ENCODE results near the gene SLC2A10. TPM values are rescaled to one million over a fixed set of nuclear protein-coding genes. Genes with fewer than 3 reads are reported as not detected.

Gene SLC2A10
- total and polyA plus RNA-seq, 10 of the 15 experiments (the other 5 are each of a cell fraction or from before 2014, with no cell fraction given), result not detected

DNA sequence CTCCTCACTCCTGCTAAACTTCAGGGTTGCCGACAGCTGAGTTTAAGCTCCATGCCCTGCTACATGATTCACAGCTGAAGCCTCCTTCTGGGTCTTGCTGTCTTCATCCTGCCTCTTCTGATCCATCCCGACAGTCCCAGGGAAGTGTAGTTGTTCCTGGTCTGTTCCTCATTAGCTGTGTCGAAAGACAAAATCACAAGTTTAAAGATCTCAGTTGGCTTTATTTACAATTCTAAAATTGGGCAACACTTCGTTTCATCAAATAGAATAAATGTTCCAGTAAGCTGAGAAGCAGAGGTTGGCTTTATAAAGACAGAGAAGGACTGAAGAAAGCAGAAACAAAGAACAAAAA is 4.1 kb upstream of the SLC2A10 start (continued):
- TF ChIP-seq, protein P1, sequence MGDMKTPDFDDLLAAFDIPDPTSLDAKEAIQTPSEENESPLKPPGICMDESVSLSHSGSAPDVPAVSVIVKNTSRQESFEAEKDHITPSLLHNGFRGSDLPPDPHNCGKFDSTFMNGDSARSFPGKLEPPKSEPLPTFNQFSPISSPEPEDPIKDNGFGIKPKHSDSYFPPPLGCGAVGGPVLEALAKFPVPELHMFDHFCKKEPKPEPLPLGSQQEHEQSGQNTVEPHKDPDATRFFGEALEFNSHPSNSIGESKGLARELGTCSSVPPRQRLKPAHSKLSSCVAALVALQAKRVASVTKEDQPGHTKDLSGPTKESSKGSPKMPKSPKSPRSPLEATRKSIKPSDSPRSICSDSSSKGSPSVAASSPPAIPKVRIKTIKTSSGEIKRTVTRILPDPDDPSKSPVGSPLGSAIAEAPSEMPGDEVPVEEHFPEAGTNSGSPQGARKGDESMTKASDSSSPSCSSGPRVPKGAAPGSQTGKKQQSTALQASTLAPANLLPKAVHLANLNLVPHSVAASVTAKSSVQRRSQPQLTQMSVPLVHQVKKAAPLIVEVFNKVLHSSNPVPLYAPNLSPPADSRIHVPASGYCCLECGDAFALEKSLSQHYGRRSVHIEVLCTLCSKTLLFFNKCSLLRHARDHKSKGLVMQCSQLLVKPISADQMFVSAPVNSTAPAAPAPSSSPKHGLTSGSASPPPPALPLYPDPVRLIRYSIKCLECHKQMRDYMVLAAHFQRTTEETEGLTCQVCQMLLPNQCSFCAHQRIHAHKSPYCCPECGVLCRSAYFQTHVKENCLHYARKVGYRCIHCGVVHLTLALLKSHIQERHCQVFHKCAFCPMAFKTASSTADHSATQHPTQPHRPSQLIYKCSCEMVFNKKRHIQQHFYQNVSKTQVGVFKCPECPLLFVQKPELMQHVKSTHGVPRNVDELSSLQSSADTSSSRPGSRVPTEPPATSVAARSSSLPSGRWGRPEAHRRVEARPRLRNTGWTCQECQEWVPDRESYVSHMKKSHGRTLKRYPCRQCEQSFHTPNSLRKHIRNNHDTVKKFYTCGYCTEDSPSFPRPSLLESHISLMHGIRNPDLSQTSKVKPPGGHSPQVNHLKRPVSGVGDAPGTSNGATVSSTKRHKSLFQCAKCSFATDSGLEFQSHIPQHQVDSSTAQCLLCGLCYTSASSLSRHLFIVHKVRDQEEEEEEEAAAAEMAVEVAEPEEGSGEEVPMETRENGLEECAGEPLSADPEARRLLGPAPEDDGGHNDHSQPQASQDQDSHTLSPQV (IDR thresholded peaks at IDR 0.05), result no peak
- TF ChIP-seq IKZF1 (conservative IDR thresholded peaks at IDR 0.05) (no peak), RUNX3 (IDR thresholded peaks at IDR 0.05; ENCODE audit: low read length) (no peak), CHD4 (IDR thresholded peaks at IDR 0.05) (no peak), HDAC2 (IDR thresholded peaks at IDR 0.05) (no peak), ESRRA (IDR thresholded peaks at IDR 0.05; ENCODE audit: low read length) (no peak)

- intact Hi-C loops (cut with micrococcal nuclease; ENCODE audit: unreplicated experiment), result no loop called here
- no peak overlapping the region for H3K4me3 ChIP-seq
- TF ChIP-seq ZNF217 (IDR thresholded peaks at IDR 0.05) (no peak), RELA (IDR thresholded peaks at IDR 0.05; ENCODE audit: borderline replicate concordance, partially characterized antibody) (no peak), MEF2A (IDR thresholded peaks at IDR 0.05; ENCODE audit: insufficient read depth, low read depth, low read length) (no peak), NFXL1 (IDR thresholded peaks at IDR 0.05; ENCODE audit: borderline replicate concordance) (no peak), HDGF (IDR thresholded peaks at IDR 0.05) (no peak), SMAD5 (IDR thresholded peaks at IDR 0.05; ENCODE audit: low read depth) (no peak), HSF1 (IDR thresholded peaks at IDR 0.05; ENCODE audit: low read depth, low read length) (no peak)
- TF ChIP-seq, protein P2, sequence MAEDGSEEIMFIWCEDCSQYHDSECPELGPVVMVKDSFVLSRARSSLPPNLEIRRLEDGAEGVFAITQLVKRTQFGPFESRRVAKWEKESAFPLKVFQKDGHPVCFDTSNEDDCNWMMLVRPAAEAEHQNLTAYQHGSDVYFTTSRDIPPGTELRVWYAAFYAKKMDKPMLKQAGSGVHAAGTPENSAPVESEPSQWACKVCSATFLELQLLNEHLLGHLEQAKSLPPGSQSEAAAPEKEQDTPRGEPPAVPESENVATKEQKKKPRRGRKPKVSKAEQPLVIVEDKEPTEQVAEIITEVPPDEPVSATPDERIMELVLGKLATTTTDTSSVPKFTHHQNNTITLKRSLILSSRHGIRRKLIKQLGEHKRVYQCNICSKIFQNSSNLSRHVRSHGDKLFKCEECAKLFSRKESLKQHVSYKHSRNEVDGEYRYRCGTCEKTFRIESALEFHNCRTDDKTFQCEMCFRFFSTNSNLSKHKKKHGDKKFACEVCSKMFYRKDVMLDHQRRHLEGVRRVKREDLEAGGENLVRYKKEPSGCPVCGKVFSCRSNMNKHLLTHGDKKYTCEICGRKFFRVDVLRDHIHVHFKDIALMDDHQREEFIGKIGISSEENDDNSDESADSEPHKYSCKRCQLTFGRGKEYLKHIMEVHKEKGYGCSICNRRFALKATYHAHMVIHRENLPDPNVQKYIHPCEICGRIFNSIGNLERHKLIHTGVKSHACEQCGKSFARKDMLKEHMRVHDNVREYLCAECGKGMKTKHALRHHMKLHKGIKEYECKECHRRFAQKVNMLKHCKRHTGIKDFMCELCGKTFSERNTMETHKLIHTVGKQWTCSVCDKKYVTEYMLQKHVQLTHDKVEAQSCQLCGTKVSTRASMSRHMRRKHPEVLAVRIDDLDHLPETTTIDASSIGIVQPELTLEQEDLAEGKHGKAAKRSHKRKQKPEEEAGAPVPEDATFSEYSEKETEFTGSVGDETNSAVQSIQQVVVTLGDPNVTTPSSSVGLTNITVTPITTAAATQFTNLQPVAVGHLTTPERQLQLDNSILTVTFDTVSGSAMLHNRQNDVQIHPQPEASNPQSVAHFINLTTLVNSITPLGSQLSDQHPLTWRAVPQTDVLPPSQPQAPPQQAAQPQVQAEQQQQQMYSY (CRISPR knock-in tag; IDR thresholded peaks at IDR 0.05), result no peak
- TF ChIP-seq, protein P3, sequence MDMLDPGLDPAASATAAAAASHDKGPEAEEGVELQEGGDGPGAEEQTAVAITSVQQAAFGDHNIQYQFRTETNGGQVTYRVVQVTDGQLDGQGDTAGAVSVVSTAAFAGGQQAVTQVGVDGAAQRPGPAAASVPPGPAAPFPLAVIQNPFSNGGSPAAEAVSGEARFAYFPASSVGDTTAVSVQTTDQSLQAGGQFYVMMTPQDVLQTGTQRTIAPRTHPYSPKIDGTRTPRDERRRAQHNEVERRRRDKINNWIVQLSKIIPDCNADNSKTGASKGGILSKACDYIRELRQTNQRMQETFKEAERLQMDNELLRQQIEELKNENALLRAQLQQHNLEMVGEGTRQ (IDR thresholded peaks at IDR 0.05; ENCODE audit: borderline replicate concordance, low read depth, low read length), result no peak
Observed at GRCh38 chr20:46706242-46706641, 3.2 kb upstream of the SLC2A10 start.

More at GRCh38 chr20:46706242-46706641, 3.2 kb upstream of the SLC2A10 start:
- 26% methylated on average over 2 of the region's 2 CpGs for WGBS (ENCODE audit: insufficient coverage, insufficient replicate concordance, low lambda C conversion rate, missing lambda C conversion rate)
- ATAC-seq (no peak), DNase-seq (ENCODE audit: low read depth, low spot score) (no peak), FAIRE-seq (no peak)
- Histone ChIP-seq H3K9me3 (replicated peaks; ENCODE audit: control insufficient read depth, insufficient read depth, low read length) (peaks cover 2% of the 10 kb centered on the region; the same call in 1 of the 3 replicates), H3K27ac (ENCODE audit: control insufficient read depth, insufficient read depth) (no peak overlapping the region), H3K27me3 (replicated peaks in 1 of 2; ENCODE audit: control insufficient read depth in 2 of 2, insufficient read depth in 2 of 2, low read length in 1 of 2) (peaks cover 3 to 11% of the 10 kb centered on the region in 2 experiments), H4K20me1 (ENCODE audit: control insufficient read depth, insufficient read depth) (no peaks in the 10 kb centered on the region), H2AFZ (ENCODE audit: control insufficient read depth, low read depth, low read length) (no peak overlapping the region), H3K79me2 (ENCODE audit: control insufficient read depth, insufficient read depth, low read length) (no peaks in the 10 kb centered on the region), H3K9ac (ENCODE audit: control insufficient read depth, insufficient read depth, low read length) (no peak overlapping the region), H3K36me3 (ENCODE audit: control insufficient read depth in 2 of 2, insufficient read depth in 2 of 2, low read length in 1 of 2) (no peaks in the 10 kb centered on the region), H3K4me2 (ENCODE audit: control insufficient read depth, insufficient read depth) (no peak overlapping the region), H3K4me1 (ENCODE audit: control insufficient read depth, insufficient read depth, low read length) (no peaks in the 10 kb centered on the region)
- BruUV-seq (replicated peaks), result no TSS peak
- in situ Hi-C loops (cut with MboI), result no loop called here
- POLR2A ChIA-PET, result no interaction called here
- CTCF ChIA-PET, result interaction anchor here (0.7 to 1.5 kb wide), 3 partner anchors 34 to 294 kb away, joined by 3 read pairs; no protein-coding TSS in a partner anchor
- SMC1A ChIA-PET (ENCODE audit: uncharacterized antibody, unreplicated experiment), result no interaction called here
- RAD21 ChIA-PET (ENCODE audit: unreplicated experiment), result no interaction called here

All from GM12878 (cell line).